GM23338 (cell line): ENCODE measurements around the gene KRT79. TPM values are rescaled to one million over a fixed set of nuclear protein-coding genes. Genes with fewer than 3 reads are reported as not detected.

Experiments
- ATAC-seq: fragments of 200-7000 bp; cut with Tn5 transposase; 3 replicates; pipeline ENCODE4 v1.9.1; 2020
- DNase-seq: peaks from one replicate; pipeline ENCODE4 v3.0.0-alpha.2; 2015; ENCODE audit warnings: low spot score
- H2AFZ ChIP-seq: fragments of 200-600 bp; sonication (generic); 2 replicates; pipeline ENCODE4 v1.8.0; 2016; ENCODE audit warnings: antibody characterized with exemption, mild to moderate bottlenecking, moderate library complexity
- H3F3A ChIP-seq: fragments of 200-600 bp; sonication (generic); replicated peaks from 2 replicates; pipeline ENCODE4 v1.8.0; 2017; ENCODE audit warnings: antibody characterized with exemption, mixed run types, low read depth
- H3K27ac ChIP-seq: fragments of 200-600 bp; sonication (generic); 2 replicates; pipeline ENCODE4 v1.6.1; 2016; ENCODE audit warnings: low read depth
- H3K27me3 ChIP-seq: fragments of 200-600 bp; sonication (generic); 2 replicates; pipeline ENCODE4 v1.8.0; 2016; ENCODE audit warnings: mild to moderate bottlenecking, mixed run types, moderate library complexity; ENCODE audit not compliant: insufficient read depth
- H3K36me3 ChIP-seq: fragments of 200-600 bp; sonication (generic); 2 replicates; pipeline ENCODE4 v1.8.0; 2016; ENCODE audit warnings: mild to moderate bottlenecking; ENCODE audit not compliant: insufficient read depth
- H3K4me1 ChIP-seq: fragments of 200-600 bp; sonication (generic); 2 replicates; pipeline ENCODE4 v1.8.0; 2016; ENCODE audit warnings: mild to moderate bottlenecking, moderate library complexity; ENCODE audit not compliant: insufficient read depth
- H3K4me2 ChIP-seq: fragments of 200-600 bp; sonication (generic); 2 replicates; pipeline ENCODE4 v1.7.1; 2017; ENCODE audit warnings: mixed run types
- H3K4me3 ChIP-seq: fragments of 200-600 bp; sonication (generic); 2 replicates; pipeline ENCODE4 v1.6.1; 2016; ENCODE audit warnings: mixed run types
- H3K79me2 ChIP-seq: fragments of 200-600 bp; sonication (generic); replicated peaks from 2 replicates; pipeline ENCODE4 v1.8.0; 2017; ENCODE audit warnings: mild to moderate bottlenecking; ENCODE audit not compliant: insufficient read depth
- H3K9me2 ChIP-seq: fragments of 200-600 bp; sonication (generic); 2 replicates; pipeline ENCODE4 v1.8.0; 2017; ENCODE audit not compliant: insufficient read depth
- H4K20me1 ChIP-seq: fragments of 200-600 bp; sonication (generic); replicated peaks from 2 replicates; pipeline ENCODE4 v1.8.0; 2017; ENCODE audit warnings: mild to moderate bottlenecking; ENCODE audit not compliant: insufficient read depth
- H3K27ac Mint-ChIP-seq: 2 replicates; pipeline ENCODE4 v1.8.0; 2020; ENCODE audit warnings: inconsistent platforms, mild to moderate bottlenecking, moderate library complexity, mixed read lengths
- H3K27me3 Mint-ChIP-seq: 3 replicates; pipeline ENCODE4 v1.8.0; 2022; ENCODE audit warnings: low read depth, mild to moderate bottlenecking, moderate library complexity, mixed read lengths, inconsistent platforms; ENCODE audit not compliant: insufficient read depth, poor library complexity
- H3K36me3 Mint-ChIP-seq: 3 replicates; pipeline ENCODE4 v1.8.0; 2021; ENCODE audit warnings: low read depth, mild to moderate bottlenecking, inconsistent platforms, moderate library complexity, mixed read lengths
- H3K4me1 Mint-ChIP-seq: 3 replicates; pipeline ENCODE4 v1.8.0; 2020; ENCODE audit warnings: mild to moderate bottlenecking, inconsistent platforms, mixed read lengths
- H3K4me3 Mint-ChIP-seq: 3 replicates; pipeline ENCODE4 v1.8.0; 2021; ENCODE audit warnings: moderate library complexity, mild to moderate bottlenecking, inconsistent platforms, mixed read lengths
- H3K9me3 Mint-ChIP-seq: 3 replicates; pipeline ENCODE4 v1.8.0; 2020; ENCODE audit warnings: moderate library complexity, mild to moderate bottlenecking, inconsistent platforms, mixed read lengths
- EZH2phosphoT487 ChIP-seq: fragments of 200-600 bp; sonication (generic); IDR thresholded peaks from one replicate; pipeline ENCODE4 v1.8.1; 2018; ENCODE audit warnings: antibody characterized with exemption; ENCODE audit not compliant: unreplicated experiment
- JUNB ChIP-seq: IDR thresholded peaks from one replicate; pipeline ENCODE4 v1.6.1; 2016; ENCODE audit warnings: antibody characterized with exemption; ENCODE audit not compliant: unreplicated experiment
- NANOG ChIP-seq: IDR thresholded peaks from 2 replicates; pipeline ENCODE4 v1.6.1; 2016; ENCODE audit warnings: antibody characterized with exemption, borderline replicate concordance
- STAT1 ChIP-seq: IDR thresholded peaks from one replicate; pipeline ENCODE4 v1.6.1; 2016; ENCODE audit warnings: antibody characterized with exemption; ENCODE audit not compliant: unreplicated experiment
- ZNF462 ChIP-seq: fragments of 250-450 bp; sonication (Bioruptor Pico); IDR thresholded peaks from 2 replicates; pipeline ENCODE4 v1.5.0; 2020; ENCODE audit warnings: mild to moderate bottlenecking, moderate library complexity
- polyA plus RNA-seq: library from polyadenylated mRNA; unstranded; fragments of >200 nt; fragmentation: Nextera tagmentation; extraction: Ambion mirVana; gene quantifications from 2 replicates; pipeline ENCODE4 v1.2.1, GENCODE V29; 2016
- total RNA-seq: library from RNA; depleted of rRNA; stranded (reverse); fragments of >200 nt; shearing (Covaris generic); gene quantifications from 2 replicates; pipeline ENCODE4 v1.2.3, GENCODE V29; 2014
- TF ChIP-seq, protein P1 (sequence below), 2 experiments: fragments of 200-600 bp in 1 of 2; sonication (generic) in 1 of 2; conservative IDR thresholded peaks; 2 replicates each; pipeline versions ENCODE4 v1.5.1 to v1.6.1; 2016 to 2017; ENCODE audit warnings: antibody characterized with exemption in 2 of 2, low read depth in 2 of 2, mild to moderate bottlenecking in 2 of 2, moderate library complexity in 1 of 2
- TF ChIP-seq, protein P2 (sequence below): IDR thresholded peaks from 2 replicates; pipeline ENCODE4 v1.6.1; 2016; ENCODE audit warnings: antibody characterized with exemption

KRT79 gene
- total and polyA plus RNA-seq, 2 experiments from 2014 or later = 0.21 TPM; not detected in 1

- Histone ChIP-seq H3K36me3 (no peaks in the 10 kb centered on the region), H2AFZ (no peak overlapping the region), H3K79me2 (no peaks in the 10 kb centered on the region), H3K4me3 (no peak overlapping the region), H3K9me2 (no peaks in the 10 kb centered on the region), H3K4me2 (no peak overlapping the region), H3K27me3 (no peaks in the 10 kb centered on the region), H3K27ac (no peak overlapping the region), H3F3A (no peaks in the 10 kb centered on the region), H3K4me1 (no peaks in the 10 kb centered on the region), H4K20me1 (no peaks in the 10 kb centered on the region)
- no peak overlapping the region for H3K4me3 Mint-ChIP-seq
- TF ChIP-seq, protein P1, sequence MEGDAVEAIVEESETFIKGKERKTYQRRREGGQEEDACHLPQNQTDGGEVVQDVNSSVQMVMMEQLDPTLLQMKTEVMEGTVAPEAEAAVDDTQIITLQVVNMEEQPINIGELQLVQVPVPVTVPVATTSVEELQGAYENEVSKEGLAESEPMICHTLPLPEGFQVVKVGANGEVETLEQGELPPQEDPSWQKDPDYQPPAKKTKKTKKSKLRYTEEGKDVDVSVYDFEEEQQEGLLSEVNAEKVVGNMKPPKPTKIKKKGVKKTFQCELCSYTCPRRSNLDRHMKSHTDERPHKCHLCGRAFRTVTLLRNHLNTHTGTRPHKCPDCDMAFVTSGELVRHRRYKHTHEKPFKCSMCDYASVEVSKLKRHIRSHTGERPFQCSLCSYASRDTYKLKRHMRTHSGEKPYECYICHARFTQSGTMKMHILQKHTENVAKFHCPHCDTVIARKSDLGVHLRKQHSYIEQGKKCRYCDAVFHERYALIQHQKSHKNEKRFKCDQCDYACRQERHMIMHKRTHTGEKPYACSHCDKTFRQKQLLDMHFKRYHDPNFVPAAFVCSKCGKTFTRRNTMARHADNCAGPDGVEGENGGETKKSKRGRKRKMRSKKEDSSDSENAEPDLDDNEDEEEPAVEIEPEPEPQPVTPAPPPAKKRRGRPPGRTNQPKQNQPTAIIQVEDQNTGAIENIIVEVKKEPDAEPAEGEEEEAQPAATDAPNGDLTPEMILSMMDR (conservative IDR thresholded peaks at IDR 0.05; ENCODE audit: low read depth in 2 of 2) = no peak
- TF ChIP-seq, protein P2, sequence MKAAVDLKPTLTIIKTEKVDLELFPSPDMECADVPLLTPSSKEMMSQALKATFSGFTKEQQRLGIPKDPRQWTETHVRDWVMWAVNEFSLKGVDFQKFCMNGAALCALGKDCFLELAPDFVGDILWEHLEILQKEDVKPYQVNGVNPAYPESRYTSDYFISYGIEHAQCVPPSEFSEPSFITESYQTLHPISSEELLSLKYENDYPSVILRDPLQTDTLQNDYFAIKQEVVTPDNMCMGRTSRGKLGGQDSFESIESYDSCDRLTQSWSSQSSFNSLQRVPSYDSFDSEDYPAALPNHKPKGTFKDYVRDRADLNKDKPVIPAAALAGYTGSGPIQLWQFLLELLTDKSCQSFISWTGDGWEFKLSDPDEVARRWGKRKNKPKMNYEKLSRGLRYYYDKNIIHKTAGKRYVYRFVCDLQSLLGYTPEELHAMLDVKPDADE = no peak
- TF ChIP-seq STAT1 = no peak
- no peaks in the 10 kb centered on the region for H3K36me3 Mint-ChIP-seq
- no peak for DNase-seq
- peaks cover 11% of the 10 kb centered on the region for H3K27me3 Mint-ChIP-seq
- no peaks in the 10 kb centered on the region for H3K9me3 Mint-ChIP-seq
- no peak for ATAC-seq
- no peaks in the 10 kb centered on the region for H3K4me1 Mint-ChIP-seq
- no peak overlapping the region for H3K27ac Mint-ChIP-seq
Measured at GRCh38 chr12:52836042-52836466, 1.9 kb upstream of the KRT79 start.

- H3K4me1 ChIP-seq = no peaks in the 10 kb centered on the region
- H3K79me2 ChIP-seq = no peaks in the 10 kb centered on the region
- H3K36me3 ChIP-seq = no peaks in the 10 kb centered on the region
- H3K4me2 ChIP-seq = no peak overlapping the region
- H3K27me3 ChIP-seq = no peaks in the 10 kb centered on the region
- Mint-ChIP-seq H3K4me1 (no peaks in the 10 kb centered on the region; the same call in 2 of the 3 replicates), H3K27me3 (peaks cover 11% of the 10 kb centered on the region), H3K36me3 (no peaks in the 10 kb centered on the region), H3K9me3 (no peaks in the 10 kb centered on the region), H3K27ac (no peak overlapping the region), H3K4me3 (no peak overlapping the region)
- no peak overlapping the region for H3K27ac ChIP-seq
- H2AFZ ChIP-seq = no peak overlapping the region
- DNase-seq (no peak), ATAC-seq (no peak)
- H4K20me1 ChIP-seq = no peaks in the 10 kb centered on the region
- H3K9me2 ChIP-seq = no peaks in the 10 kb centered on the region
- no peak overlapping the region for H3K4me3 ChIP-seq
- H3F3A ChIP-seq = no peaks in the 10 kb centered on the region
- TF ChIP-seq ZNF462 (CRISPR knock-in tag) = no peak
- TF ChIP-seq, protein P2 = no peak
- TF ChIP-seq JUNB = no peak
- TF ChIP-seq, protein P1 (conservative IDR thresholded peaks at IDR 0.05; ENCODE audit: low read depth in 2 of 2) = no peak
- TF ChIP-seq NANOG = no peak
- TF ChIP-seq EZH2phosphoT487 = no peak
Measured at GRCh38 chr12:52835271-52836041, 1.3 kb upstream of the KRT79 start.
